ENCODE data around the gene HLA-C.
"Not testable (repeated sequence)": the region's sequence is repeated elsewhere in the genome, so short reads cannot be mapped to it uniquely, and the experiment has no call there.

The HLA-C gene

GRCh38 chr6:31265926-31266325 lies 6.0 kb downstream of the HLA-C start:
- TF ChIP-seq CTCF (IDR thresholded peaks at IDR 0.05; ENCODE audit: insufficient read depth, low read depth, low read length, missing control alignments) = no peak

GRCh38 chr6:31263346-31263933 lies 8.5 kb downstream of the HLA-C start:
- not testable (repeated sequence) for H3K4me3 ChIP-seq (ENCODE audit: low read depth, low read length); DNase-seq (ENCODE audit: low read depth)

More at GRCh38 chr6:31265926-31266325, 6.0 kb downstream of the HLA-C start:
- no peak overlapping the region for H3K4me3 ChIP-seq (ENCODE audit: low read depth, low read length)
- DNase-seq (ENCODE audit: low read depth) = no peak

- peak; percentile 40 for DNase-seq (ENCODE audit: low read depth)
- H3K4me3 ChIP-seq (ENCODE audit: low read depth, low read length) = not testable (repeated sequence)
These were observed 11.9 kb downstream of the HLA-C start for GRCh38 chr6:31259995-31260394.

GRCh38 chr6:31252625-31253024 lies 19.3 kb downstream of the HLA-C start:
- no peak for DNase-seq (ENCODE audit: low read depth)
- no peak overlapping the region for H3K4me3 ChIP-seq (ENCODE audit: low read depth, low read length)
- TF ChIP-seq CTCF (IDR thresholded peaks at IDR 0.05; ENCODE audit: insufficient read depth, low read depth, low read length, missing control alignments) = no peak

- no peak for DNase-seq (ENCODE audit: low read depth)
- no peak for TF ChIP-seq CTCF (IDR thresholded peaks at IDR 0.05; ENCODE audit: insufficient read depth, low read depth, low read length, missing control alignments)
- no peak overlapping the region for H3K4me3 ChIP-seq (ENCODE audit: low read depth, low read length)
These were observed 20.6 kb downstream of the HLA-C start for GRCh38 chr6:31251261-31251660.

- no peak for DNase-seq (ENCODE audit: low read depth)
- H3K4me3 ChIP-seq (ENCODE audit: low read depth, low read length) = no peak overlapping the region
- TF ChIP-seq CTCF (IDR thresholded peaks at IDR 0.05; ENCODE audit: insufficient read depth, low read depth, low read length, missing control alignments) = no peak
These were observed 22.7 kb downstream of the HLA-C start for GRCh38 chr6:31249184-31249583.

- no peak overlapping the region for H3K4me3 ChIP-seq (ENCODE audit: low read depth, low read length)
- TF ChIP-seq CTCF (IDR thresholded peaks at IDR 0.05; ENCODE audit: insufficient read depth, low read depth, low read length, missing control alignments) = no peak
- DNase-seq (ENCODE audit: low read depth) = no peak
These were observed 24.1 kb downstream of the HLA-C start for GRCh38 chr6:31247813-31248212.

GRCh38 chr6:31246051-31246521 lies 25.8 kb downstream of the HLA-C start:
- H3K4me3 ChIP-seq (ENCODE audit: low read depth, low read length) = no peak overlapping the region
- DNase-seq (ENCODE audit: low read depth) = no peak
- no peak for TF ChIP-seq CTCF (IDR thresholded peaks at IDR 0.05; ENCODE audit: insufficient read depth, low read depth, low read length, missing control alignments)

All from GM12865 (cell line).